K562 (cell line): ENCODE results near the gene MECR. TPM values are rescaled to one million over a fixed set of nuclear protein-coding genes. Genes with fewer than 3 reads are reported as not detected.

ENCODE experiments used
- BMI1 ChIP-seq: fragments of 150-350 bp; IDR thresholded peaks from 2 replicates; pipeline ENCODE4 v1.6.1; 2014; ENCODE audit warnings: low read length
- BRD9 ChIP-seq: fragments of 450-650 bp; IDR thresholded peaks from 2 replicates; pipeline ENCODE4 v1.6.1; 2018; ENCODE audit warnings: low read depth; ENCODE audit not compliant: partially characterized antibody
- C11orf30 ChIP-seq: fragments of 450-650 bp; IDR thresholded peaks from 2 replicates; pipeline ENCODE4 v1.6.1; 2016; ENCODE audit warnings: low read depth, mild to moderate bottlenecking
- CBX1 ChIP-seq: sonication (generic); IDR thresholded peaks from 2 replicates; pipeline ENCODE4 v1.6.1; 2016; ENCODE audit warnings: antibody characterized with exemption, low read depth, mild to moderate bottlenecking
- E2F8 ChIP-seq: fragments of 450-650 bp; IDR thresholded peaks from 2 replicates; pipeline ENCODE4 v1.7.1; 2018; ENCODE audit warnings: mild to moderate bottlenecking, low read depth; ENCODE audit not compliant: partially characterized antibody
- HCFC1 ChIP-seq: IDR thresholded peaks from 2 replicates; pipeline ENCODE4 v1.6.1; 2012; ENCODE audit warnings: low read depth, low read length, improper control_type of control experiment
- KAT7 ChIP-seq: sonication (generic); formaldehyde crosslinking; IDR thresholded peaks from 2 replicates; pipeline ENCODE4 v1.8.0; 2022; ENCODE audit warnings: missing genetic modification reagents, mild to moderate bottlenecking, borderline replicate concordance
- LCOR ChIP-seq: sonication (generic); formaldehyde crosslinking; IDR thresholded peaks from 2 replicates; pipeline ENCODE4 v1.8.0; 2022; ENCODE audit warnings: mild to moderate bottlenecking, missing genetic modification reagents
- MTA3 ChIP-seq: fragments of 450-650 bp; formaldehyde crosslinking; IDR thresholded peaks from 2 replicates; pipeline ENCODE4 v1.6.1; 2017; ENCODE audit warnings: mild to moderate bottlenecking, borderline replicate concordance
- MYNN ChIP-seq, 2 experiments: sonication (generic); formaldehyde crosslinking in 1 of 2; IDR thresholded peaks; 2 replicates each; pipeline versions ENCODE4 v1.5.0 to v1.6.1; 2016 to 2020; ENCODE audit warnings: antibody characterized with exemption in 1 of 2, missing genetic modification reagents in 1 of 2
- NCOA6 ChIP-seq: fragments of 450-650 bp; IDR thresholded peaks from 2 replicates; pipeline ENCODE4 v1.6.1; 2017; ENCODE audit warnings: mild to moderate bottlenecking
- PBX2 ChIP-seq, 2 experiments: IDR thresholded peaks in 1 of 2; conservative IDR thresholded peaks in 1 of 2; 2 replicates each; pipeline ENCODE4 v1.6.1; 2016; ENCODE audit warnings: low read depth in 2 of 2, mild to moderate bottlenecking in 1 of 2, missing compliant biosample characterization in 1 of 2, missing genetic modification characterization in 1 of 2, moderate library complexity in 1 of 2
- PHF20 ChIP-seq: fragments of 450-650 bp; IDR thresholded peaks from 2 replicates; pipeline ENCODE4 v1.6.1; 2018; ENCODE audit not compliant: partially characterized antibody
- PHF8 ChIP-seq: fragments of 200-600 bp; sonication (generic); IDR thresholded peaks from 2 replicates; pipeline ENCODE4 v1.6.1; 2012; ENCODE audit warnings: mixed run types, mild to moderate bottlenecking, inconsistent platforms, low read length, moderate library complexity, borderline replicate concordance
- SNIP1 ChIP-seq: fragments of 450-650 bp; IDR thresholded peaks from 2 replicates; pipeline ENCODE4 v1.7.1; 2017; ENCODE audit warnings: low read depth, mild to moderate bottlenecking
- ZBTB2 ChIP-seq: fragments of 450-650 bp; IDR thresholded peaks from 2 replicates; pipeline ENCODE4 v1.6.1; 2016; ENCODE audit warnings: antibody characterized with exemption
- ZBTB43 ChIP-seq: sonication (generic); formaldehyde crosslinking; IDR thresholded peaks from 2 replicates; pipeline ENCODE4 v1.8.0; 2023; ENCODE audit warnings: mild to moderate bottlenecking, missing genetic modification reagents
- ZNF431 ChIP-seq: sonication (generic); formaldehyde crosslinking; IDR thresholded peaks from 2 replicates; pipeline ENCODE4 v1.8.0; 2022; ENCODE audit warnings: mild to moderate bottlenecking, missing genetic modification reagents
- polyA plus RNA-seq, 8 experiments: library from polyadenylated mRNA; depleted of rRNA in 4 of 8; stranded (reverse) in 5 of 8; unstranded in 3 of 8; fragments of >200 nt; fragmentation: Nextera tagmentation in 2 of 8; fragmentation: Illumina TruSeq in 1 of 8; extraction: Ambion mirVana in 2 of 8; extraction: Trizol in 1 of 8; gene quantifications; 2 replicates each; pipeline versions ENCODE4 v1.2.1 to v1.2.3, GENCODE V29; 2011 to 2014; ENCODE audit warnings: inconsistent platforms in 1 of 8, missing spikeins in 1 of 8
- total RNA-seq, 7 experiments: library from RNA; depleted of rRNA in 6 of 7; stranded (reverse); fragments of >200 nt in 6 of 7; fragmentation: Illumina TruSeq in 2 of 7; extraction: Trizol in 2 of 7; gene quantifications; 2 replicates each; pipeline versions ENCODE4 v1.2.1 to v1.2.3, GENCODE V29; 2011 to 2021; ENCODE audit warnings: low replicate concordance in 1 of 7

The MECR gene
- total and polyA plus RNA-seq, 9 of the 15 experiments (the other 6 are each of a cell fraction or from before 2014, with no cell fraction given) = 10.4 to 58.6 (median 42.9) TPM

GRCh38 chr1:29230553-29231378, at the start of gene MECR (continued):
- TF ChIP-seq PBX2 (CRISPR knock-in tag; IDR thresholded peaks at IDR 0.05; ENCODE audit: low read depth) (no peak), PBX2 (tag; conservative IDR thresholded peaks at IDR 0.05; ENCODE audit: low read depth) (no peak), SNIP1 (peak; percentile 85), HCFC1 (peak; percentile 83), CBX1 (peak; percentile 85), PHF8 (peak; percentile 98), MYNN (IDR thresholded peaks at IDR 0.05) (peak; percentile 88; the same call in 1 of the 2 replicates), MYNN (CRISPR knock-in tag; IDR thresholded peaks at IDR 0.05) (no peak), ZNF431 (peak; percentile 88), PHF20 (peak; percentile 90), BRD9 (peak; percentile 66), NCOA6 (peak; percentile 92), BMI1 (no peak; the same call in 1 of the 2 replicates), LCOR (CRISPR knock-in tag) (peak; percentile 85; the same call in 1 of the 2 replicates), C11orf30 (peak; percentile 93), ZBTB43 (CRISPR knock-in tag) (0 out of 2 replicates have a peak, but pooled peaks have one; percentile 82), MTA3 (peak; percentile 87; the same call in 1 of the 2 replicates), KAT7 (CRISPR knock-in tag) (0 out of 2 replicates have a peak, but pooled peaks have one; percentile 24), ZBTB2 (peak; percentile 76; the same call in 1 of the 2 replicates), E2F8 (peak; percentile 48)
